B cell (primary cell): Measurements from ENCODE around the gene HAO2. TPM values are rescaled to one million over a fixed set of nuclear protein-coding genes. Genes with fewer than 3 reads are reported as not detected.

Experiments used
- ATAC-seq: fragments of 200-7000 bp; cut with Tn5 transposase; one replicate; pipeline ENCODE4 v1.10.0; 2021; ENCODE audit warnings: low read depth, mild to moderate bottlenecking, moderate number of reproducible peaks, moderate library complexity
- CTCF ChIA-PET: fragments of 350-600 bp; sonication (Branson Sonifier 250); formaldehyde crosslinking; loops from one replicate; lab custom pipeline; 2021; ENCODE audit warnings: antibody characterized with exemption, inconsistent platforms; lab: Charles Lee
- POLR2A ChIA-PET: fragments of 350-600 bp; sonication (Branson Sonifier 250); formaldehyde crosslinking; loops from one replicate; lab custom pipeline; 2021; ENCODE audit warnings: antibody characterized with exemption; lab: Charles Lee
- DNase-seq: peaks from one replicate; pipeline ENCODE4 v3.0.0; 2013
- H2AFZ ChIP-seq: 2 replicates; pipeline ENCODE4 v1.6.1; 2012; ENCODE audit warnings: mild to moderate bottlenecking, low read depth, low read length; ENCODE audit not compliant: insufficient read depth, poor library complexity, severe bottlenecking
- H3K27ac ChIP-seq, 2 donors: 1 replicate in 1 of 2; 2 replicates in 1 of 2; pipeline ENCODE4 v1.5.1; 2012 to 2013; ENCODE audit warnings: low read length in 2 of 2, mild to moderate bottlenecking in 2 of 2, moderate library complexity in 1 of 2
- H3K27me3 ChIP-seq, 4 experiments: fragments of 200-600 bp in 1 of 4; sonication (generic) in 1 of 4; replicated peaks in 1 of 4; 1 replicate in 2 of 4; 2 replicates in 2 of 4; pipeline versions ENCODE4 v1.6.1 to v1.7.0; 2013 to 2016; ENCODE audit warnings: low read length in 3 of 4, mild to moderate bottlenecking in 2 of 4, mixed read lengths in 1 of 4, moderate library complexity in 1 of 4; ENCODE audit not compliant: insufficient read depth in 4 of 4, control insufficient read depth in 3 of 4; ENCODE audit errors: control extremely low read depth in 1 of 4
- H3K36me3 ChIP-seq, 2 experiments: replicated peaks in 1 of 2; 1 replicate in 1 of 2; 2 replicates in 1 of 2; pipeline versions ENCODE4 v1.6.1 to v1.7.1; 2013; ENCODE audit warnings: low read length in 1 of 2; ENCODE audit not compliant: insufficient read depth in 2 of 2, control insufficient read depth in 1 of 2; ENCODE audit errors: control extremely low read depth in 1 of 2, extremely low read depth in 1 of 2
- H3K4me1 ChIP-seq, 2 donors: fragments of 200-600 bp in 1 of 2; sonication (generic) in 1 of 2; 1 replicate in 1 of 2; 2 replicates in 1 of 2; pipeline versions ENCODE4 v1.5.1 to v1.6.1; 2013 to 2017; ENCODE audit warnings: low read length in 2 of 2; ENCODE audit not compliant: control insufficient read depth in 2 of 2, insufficient read depth in 2 of 2
- H3K4me2 ChIP-seq: replicated peaks from 2 replicates; pipeline ENCODE3; 2012; ENCODE audit warnings: mild to moderate bottlenecking, low read depth, low read length; ENCODE audit not compliant: poor library complexity, severe bottlenecking
- H3K4me3 ChIP-seq, 5 experiments: fragments of 200-600 bp in 1 of 5; sonication (generic) in 1 of 5; 1 replicate in 3 of 5; 2 replicates in 2 of 5; pipeline versions ENCODE4 v1.5.1 to v1.7.0; 2011 to 2016; ENCODE audit warnings: low read length in 4 of 5, mild to moderate bottlenecking in 4 of 5, low read depth in 2 of 5, control low read depth in 1 of 5, moderate library complexity in 1 of 5; ENCODE audit not compliant: insufficient read depth in 1 of 5; ENCODE audit errors: control extremely low read depth in 1 of 5, extremely low read depth in 1 of 5
- H3K79me2 ChIP-seq: fragments of 200-600 bp; sonication (generic); one replicate; pipeline ENCODE4 v1.6.0; 2016; ENCODE audit warnings: low read length; ENCODE audit not compliant: control insufficient read depth, insufficient read depth
- H3K9ac ChIP-seq: fragments of 200-600 bp; sonication (generic); 2 replicates; pipeline ENCODE4 v1.6.1; 2017; ENCODE audit warnings: mild to moderate bottlenecking, low read length, moderate library complexity
- H3K9me3 ChIP-seq, 3 donors: one replicate each; pipeline versions ENCODE4 v1.6.1 to v1.7.1; 2013; ENCODE audit warnings: low read length in 2 of 3; ENCODE audit not compliant: control insufficient read depth in 2 of 3, insufficient read depth in 1 of 3; ENCODE audit errors: control extremely low read depth in 1 of 3
- H4K20me1 ChIP-seq: 2 replicates; pipeline ENCODE4 v1.6.0; 2012; ENCODE audit warnings: mild to moderate bottlenecking, low read length; ENCODE audit not compliant: insufficient read depth, control insufficient read depth, poor library complexity, severe bottlenecking
- H3K27ac Mint-ChIP-seq: one replicate; pipeline ENCODE4 v1.8.0; 2021; ENCODE audit warnings: mixed read lengths
- H3K27me3 Mint-ChIP-seq: one replicate; pipeline ENCODE4 v1.8.0; 2021; ENCODE audit warnings: mixed read lengths
- H3K4me1 Mint-ChIP-seq: one replicate; pipeline ENCODE4 v1.8.0; 2021; ENCODE audit warnings: mixed read lengths
- H3K4me3 Mint-ChIP-seq: one replicate; pipeline ENCODE4 v1.8.0; 2021; ENCODE audit warnings: mixed read lengths
- H3K9me3 Mint-ChIP-seq: one replicate; pipeline ENCODE4 v1.8.0; 2022; ENCODE audit warnings: mixed read lengths; ENCODE audit not compliant: insufficient read depth
- CTCF ChIP-seq: fragments of 200-600 bp; IDR thresholded peaks from one replicate; pipeline ENCODE4 v1.8.0; 2022; ENCODE audit warnings: antibody characterized with exemption, mild to moderate bottlenecking
- EZH2 ChIP-seq: IDR thresholded peaks from 2 replicates; pipeline ENCODE4 v1.6.1; 2012; ENCODE audit warnings: borderline replicate concordance, low read depth, mild to moderate bottlenecking, moderate library complexity, low read length; ENCODE audit not compliant: insufficient read depth, poor library complexity, severe bottlenecking
- WGBS: methylation state at CpG from one replicate; pipeline ENCODE4 v1.1.5; 2013; ENCODE audit warnings: missing lambda C conversion rate; ENCODE audit not compliant: insufficient coverage; 5-methylcytosine and 5-hydroxymethylcytosine counted together
- intact Hi-C: fragments of 100-400 bp; cut with micrococcal nuclease; formaldehyde crosslinking; loops from one replicate; pipeline ENCODE4 v1.10.0; 2022
- polyA minus RNA-seq: library from RNA; depleted of rRNA, polyadenylated mRNA; stranded (reverse); fragments of >200 nt; gene quantifications from 2 replicates; pipeline ENCODE4 v1.2.3, GENCODE V29; 2012
- polyA plus RNA-seq: library from polyadenylated mRNA; depleted of rRNA; stranded (reverse); fragments of >200 nt; gene quantifications from 2 replicates; pipeline ENCODE4 v1.2.3, GENCODE V29; 2012
- total RNA-seq, 2 donors: library from RNA; stranded (reverse); fragments of 120-200 nt in 1 of 2; gene quantifications; 1 replicate in 1 of 2; 2 replicates in 1 of 2; pipeline versions ENCODE4 v1.2.3 to v1.2.4, GENCODE V29; 2013 to 2022

Gene HAO2
- total RNA-seq (not detected in 2 replicates), polyA plus RNA-seq (not detected in 2 replicates), polyA minus RNA-seq (not detected in 2 replicates)
- total RNA-seq (2013), result not detected

- WGBS, result 100% methylated on average over 2 of the region's 2 CpGs
- Mint-ChIP-seq H3K27me3 (peaks cover 19% of the 10 kb centered on the region), H3K27ac (no peak within 1 kb of the TSS), H3K9me3 (no peaks in the 10 kb centered on the region), H3K4me1 (no peaks in the 10 kb centered on the region), H3K4me3 (no peak within 1 kb of the TSS)
- CTCF ChIA-PET, result interaction anchor here (1.1 kb wide), 1 partner anchor 1215 kb away, joined by 3 read pairs; no protein-coding TSS in a partner anchor
- no peak for ATAC-seq
- Histone ChIP-seq H3K36me3 (no peaks in the 10 kb centered on the region), H3K4me2 (no peak within 1 kb of the TSS), H3K4me1 (no peaks in the 10 kb centered on the region), H3K27me3 (no peaks in the 10 kb centered on the region), H2AFZ (no peak within 1 kb of the TSS), H3K79me2 (no peaks in the 10 kb centered on the region), H3K9ac (no peak within 1 kb of the TSS), H3K9me3 (no peaks in the 10 kb centered on the region), H3K27ac (no peak within 1 kb of the TSS), H4K20me1 (no peaks in the 10 kb centered on the region), H3K4me3 (no peak within 1 kb of the TSS)
- no peak for TF ChIP-seq EZH2
- no peak for TF ChIP-seq CTCF
- intact Hi-C loops, result loop anchor here (5.0 kb wide), 1 partner anchor 1216 kb away; no protein-coding TSS in a partner anchor
- no peak for DNase-seq
- POLR2A ChIA-PET, result no interaction called here
Measured at GRCh38 chr1:119368554-119368953, at the start of gene HAO2. TSS of gene HAO2 (plus strand) at chr1:119368785. CDS start at chr1:119381086, 12,301 bp downstream.

DNA sequence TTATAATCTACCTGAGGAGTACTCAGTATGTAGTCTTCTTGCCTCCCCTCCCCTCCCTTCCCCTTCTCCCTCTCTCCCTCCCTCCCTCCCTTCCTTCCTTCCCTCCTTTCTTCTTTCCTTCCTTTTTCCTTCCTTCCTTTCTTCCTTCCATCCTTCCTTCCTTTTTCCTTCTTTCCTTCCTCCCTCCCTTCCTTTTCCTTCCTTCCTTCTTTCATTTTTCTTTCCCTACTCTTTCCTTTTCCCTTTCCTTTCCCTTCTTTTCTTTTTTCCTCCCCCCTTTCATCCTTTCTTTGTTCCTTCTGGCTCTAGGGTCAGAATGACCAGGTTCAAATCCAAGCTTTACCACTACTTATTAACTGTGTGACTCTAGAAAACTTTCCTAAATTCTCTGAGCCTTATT, 48.5 kb upstream of the HAO2 start:
- no peaks in the 10 kb centered on the region for H3K9me3 Mint-ChIP-seq
- Histone ChIP-seq H2AFZ (no peak overlapping the region), H3K4me3 (no peak overlapping the region), H3K79me2 (no peaks in the 10 kb centered on the region), H4K20me1 (no peaks in the 10 kb centered on the region), H3K4me2 (no peak overlapping the region), H3K27ac (no peak overlapping the region), H3K9me3 (no peaks in the 10 kb centered on the region), H3K9ac (no peak overlapping the region), H3K4me1 (no peaks in the 10 kb centered on the region), H3K36me3 (no peaks in the 10 kb centered on the region), H3K27me3 (peaks cover 0 to 2% (median 0%) of the 10 kb centered on the region in 4 experiments)
- DNase-seq (no peak), ATAC-seq (no peak)
- H3K27ac Mint-ChIP-seq, result no peak overlapping the region
- no peak overlapping the region for H3K4me3 Mint-ChIP-seq
- H3K27me3 Mint-ChIP-seq, result no peaks in the 10 kb centered on the region
- intact Hi-C loops, result no loop called here
- peaks cover 2% of the 10 kb centered on the region for H3K4me1 Mint-ChIP-seq
- TF ChIP-seq CTCF (no peak), EZH2 (no peak)
- ChIA-PET POLR2A (no interaction called here), CTCF (no interaction called here)
